TTC549 (cell line): ENCODE measurements around the gene GBF1.

Source experiments
- FAIRE-seq: peaks from 2 replicates; lab custom pipeline; 2012; peaks lifted over from hg19 to GRCh38; lab: Jason Lieb, UNC

GBF1 gene

GRCh38 chr10:102397222-102398171 lies 152.2 kb downstream of the GBF1 start:
- FAIRE-seq = no peak

GRCh38 chr10:102398172-102399020 lies 153.1 kb downstream of the GBF1 start:
- FAIRE-seq = no peak

GRCh38 chr10:102399217-102400021 lies 154.1 kb downstream of the GBF1 start:
- FAIRE-seq = no peak

- FAIRE-seq = no peak
Measured at GRCh38 chr10:102400076-102400475, 154.7 kb downstream of the GBF1 start.

GRCh38 chr10:102400598-102401341 lies 155.4 kb downstream of the GBF1 start:
- FAIRE-seq = no peak

- no peak for FAIRE-seq
Measured at GRCh38 chr10:102401342-102401654, 156.0 kb downstream of the GBF1 start.

GRCh38 chr10:102401735-102402511 lies 156.6 kb downstream of the GBF1 start:
- no peak for FAIRE-seq

GRCh38 chr10:102402512-102402896 lies 157.2 kb downstream of the GBF1 start:
- FAIRE-seq = no peak

- FAIRE-seq = no peak
Measured at GRCh38 chr10:102403115-102403514, 157.8 kb downstream of the GBF1 start.

- FAIRE-seq = no peak
Measured at GRCh38 chr10:102404361-102405107, 159.2 kb downstream of the GBF1 start.

GRCh38 chr10:102405108-102405571 lies 159.8 kb downstream of the GBF1 start:
- no peak for FAIRE-seq

GRCh38 chr10:102405632-102406031 lies 160.3 kb downstream of the GBF1 start:
- FAIRE-seq = no peak

- no peak for FAIRE-seq
Measured at GRCh38 chr10:102406815-102407214, 161.5 kb downstream of the GBF1 start.

- no peak for FAIRE-seq
Measured at GRCh38 chr10:102407425-102408130, 162.2 kb downstream of the GBF1 start.

- no peak for FAIRE-seq
Measured at GRCh38 chr10:102408131-102408727, 162.9 kb downstream of the GBF1 start.

GRCh38 chr10:102408728-102409603 lies 163.6 kb downstream of the GBF1 start:
- no peak for FAIRE-seq

GRCh38 chr10:102409604-102410428 lies 164.5 kb downstream of the GBF1 start:
- FAIRE-seq = no peak
